Measurements from ENCODE around the gene BARX1. TPM values are rescaled to one million over a fixed set of nuclear protein-coding genes. Genes with fewer than 3 reads are reported as not detected.

The BARX1 gene
- total RNA-seq, 1 experiment from 2014 or later = 8.9 TPM

GRCh38 chr9:93988056-93988455 is 32.9 kb upstream of the BARX1 start:
- peaks cover 40% of the 10 kb centered on the region for H3K9me3 Mint-ChIP-seq
- H3K4me3 Mint-ChIP-seq = no peak overlapping the region
- DNase-seq (ENCODE audit: low spot score) (no peak), ATAC-seq (no peak)
- ChIA-PET POLR2A (no interaction called here), CTCF (no interaction called here)
- H3K27me3 Mint-ChIP-seq (ENCODE audit: low read depth) = no peaks in the 10 kb centered on the region; the same call in 1 of the 2 replicates
- peaks cover 13% of the 10 kb centered on the region for H3K4me1 Mint-ChIP-seq
- H3K27ac Mint-ChIP-seq = no peak overlapping the region
- H3K36me3 Mint-ChIP-seq = peaks cover 21% of the 10 kb centered on the region
- no peak for TF ChIP-seq MLX (CRISPR knock-in tag; IDR thresholded peaks at IDR 0.05)
- TF ChIP-seq SOX15 (CRISPR knock-in tag; IDR thresholded peaks at IDR 0.05) = no peak
- no peak for TF ChIP-seq CREB1 (CRISPR knock-in tag; IDR thresholded peaks at IDR 0.05)
- TF ChIP-seq IRF1 (CRISPR knock-in tag; IDR thresholded peaks at IDR 0.05) = no peak
- TF ChIP-seq TCF7 (CRISPR knock-in tag; IDR thresholded peaks at IDR 0.05; ENCODE audit: low read depth) = no peak
- TF ChIP-seq, protein P1, sequence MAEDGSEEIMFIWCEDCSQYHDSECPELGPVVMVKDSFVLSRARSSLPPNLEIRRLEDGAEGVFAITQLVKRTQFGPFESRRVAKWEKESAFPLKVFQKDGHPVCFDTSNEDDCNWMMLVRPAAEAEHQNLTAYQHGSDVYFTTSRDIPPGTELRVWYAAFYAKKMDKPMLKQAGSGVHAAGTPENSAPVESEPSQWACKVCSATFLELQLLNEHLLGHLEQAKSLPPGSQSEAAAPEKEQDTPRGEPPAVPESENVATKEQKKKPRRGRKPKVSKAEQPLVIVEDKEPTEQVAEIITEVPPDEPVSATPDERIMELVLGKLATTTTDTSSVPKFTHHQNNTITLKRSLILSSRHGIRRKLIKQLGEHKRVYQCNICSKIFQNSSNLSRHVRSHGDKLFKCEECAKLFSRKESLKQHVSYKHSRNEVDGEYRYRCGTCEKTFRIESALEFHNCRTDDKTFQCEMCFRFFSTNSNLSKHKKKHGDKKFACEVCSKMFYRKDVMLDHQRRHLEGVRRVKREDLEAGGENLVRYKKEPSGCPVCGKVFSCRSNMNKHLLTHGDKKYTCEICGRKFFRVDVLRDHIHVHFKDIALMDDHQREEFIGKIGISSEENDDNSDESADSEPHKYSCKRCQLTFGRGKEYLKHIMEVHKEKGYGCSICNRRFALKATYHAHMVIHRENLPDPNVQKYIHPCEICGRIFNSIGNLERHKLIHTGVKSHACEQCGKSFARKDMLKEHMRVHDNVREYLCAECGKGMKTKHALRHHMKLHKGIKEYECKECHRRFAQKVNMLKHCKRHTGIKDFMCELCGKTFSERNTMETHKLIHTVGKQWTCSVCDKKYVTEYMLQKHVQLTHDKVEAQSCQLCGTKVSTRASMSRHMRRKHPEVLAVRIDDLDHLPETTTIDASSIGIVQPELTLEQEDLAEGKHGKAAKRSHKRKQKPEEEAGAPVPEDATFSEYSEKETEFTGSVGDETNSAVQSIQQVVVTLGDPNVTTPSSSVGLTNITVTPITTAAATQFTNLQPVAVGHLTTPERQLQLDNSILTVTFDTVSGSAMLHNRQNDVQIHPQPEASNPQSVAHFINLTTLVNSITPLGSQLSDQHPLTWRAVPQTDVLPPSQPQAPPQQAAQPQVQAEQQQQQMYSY (CRISPR knock-in tag; IDR thresholded peaks at IDR 0.05) = no peak
- no peak for TF ChIP-seq RELA (CRISPR knock-in tag; IDR thresholded peaks at IDR 0.05; ENCODE audit: borderline replicate concordance)
- TF ChIP-seq, protein P2, sequence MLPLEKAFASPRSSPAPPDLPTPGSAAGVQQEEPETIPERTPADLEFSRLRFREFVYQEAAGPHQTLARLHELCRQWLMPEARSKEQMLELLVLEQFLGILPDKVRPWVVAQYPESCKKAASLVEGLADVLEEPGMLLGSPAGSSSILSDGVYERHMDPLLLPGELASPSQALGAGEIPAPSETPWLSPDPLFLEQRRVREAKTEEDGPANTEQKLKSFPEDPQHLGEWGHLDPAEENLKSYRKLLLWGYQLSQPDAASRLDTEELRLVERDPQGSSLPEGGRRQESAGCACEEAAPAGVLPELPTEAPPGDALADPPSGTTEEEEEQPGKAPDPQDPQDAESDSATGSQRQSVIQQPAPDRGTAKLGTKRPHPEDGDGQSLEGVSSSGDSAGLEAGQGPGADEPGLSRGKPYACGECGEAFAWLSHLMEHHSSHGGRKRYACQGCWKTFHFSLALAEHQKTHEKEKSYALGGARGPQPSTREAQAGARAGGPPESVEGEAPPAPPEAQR (CRISPR knock-in tag; IDR thresholded peaks at IDR 0.05) = no peak
- TF ChIP-seq ZNF425 (CRISPR knock-in tag; conservative IDR thresholded peaks at IDR 0.05) = no peak

DNA sequence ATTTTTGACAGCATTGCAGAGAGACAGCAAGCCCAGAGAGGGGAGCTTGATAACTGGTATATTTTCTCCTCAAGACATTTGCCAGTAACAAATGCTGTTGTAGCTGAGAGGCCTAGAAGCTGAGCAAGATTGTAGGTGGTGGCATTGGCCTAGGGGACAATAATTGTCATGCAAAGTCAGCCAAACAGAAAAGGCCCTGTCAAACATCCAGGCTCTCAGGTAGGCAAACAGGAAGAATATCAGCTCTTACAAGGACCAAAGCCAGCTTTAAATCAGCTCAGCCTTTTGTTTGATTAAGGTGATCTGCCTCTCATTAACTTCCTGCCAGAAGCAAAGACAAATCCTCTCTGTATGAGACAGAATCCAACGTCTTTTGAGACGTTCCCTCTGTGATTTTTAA is 29.7 kb upstream of the BARX1 start:
- peak overlapping the region; percentile 53 for H3K27ac Mint-ChIP-seq
- ChIA-PET CTCF (interaction anchor here (0.8 to 1.3 kb wide), 13 partner anchors 16 to 303 kb away, joined by 3 to 6 read pairs (median 4); no protein-coding TSS in a partner anchor), POLR2A (no interaction called here)
- peaks cover 32% of the 10 kb centered on the region for H3K9me3 Mint-ChIP-seq
- DNase-seq (ENCODE audit: low spot score) (no peak), ATAC-seq (peak; percentile 94)
- TF ChIP-seq E2F5 (CRISPR knock-in tag; IDR thresholded peaks at IDR 0.05) (no peak), ZNF425 (CRISPR knock-in tag; conservative IDR thresholded peaks at IDR 0.05) (no peak), SMAD4 (CRISPR knock-in tag; IDR thresholded peaks at IDR 0.05) (no peak), GTF2I (CRISPR knock-in tag; conservative IDR thresholded peaks at IDR 0.05) (no peak), NFE2L1 (CRISPR knock-in tag; IDR thresholded peaks at IDR 0.05) (no peak)
- peaks cover 15% of the 10 kb centered on the region for H3K36me3 Mint-ChIP-seq
- no peaks in the 10 kb centered on the region; the same call in 1 of the 2 replicates for H3K27me3 Mint-ChIP-seq (ENCODE audit: low read depth)
- H3K4me1 Mint-ChIP-seq = peaks cover 13% of the 10 kb centered on the region
- no peak overlapping the region for H3K4me3 Mint-ChIP-seq

Data from WTC11 (cell line).